HG02763 (cell line): ENCODE measurements around the gene YBEY.
"Not testable (repeated sequence)": the region's sequence is repeated elsewhere in the genome, so short reads cannot be mapped to it uniquely, and the experiment has no call there.

Source experiments
- ATAC-seq: cut with Tn5 transposase; IDR thresholded peaks from one replicate; pipeline ENCODE4 v1.9.1; 2021; ENCODE audit warnings: mild to moderate bottlenecking, moderate library complexity; ENCODE audit not compliant: unreplicated experiment

The YBEY gene

DNA sequence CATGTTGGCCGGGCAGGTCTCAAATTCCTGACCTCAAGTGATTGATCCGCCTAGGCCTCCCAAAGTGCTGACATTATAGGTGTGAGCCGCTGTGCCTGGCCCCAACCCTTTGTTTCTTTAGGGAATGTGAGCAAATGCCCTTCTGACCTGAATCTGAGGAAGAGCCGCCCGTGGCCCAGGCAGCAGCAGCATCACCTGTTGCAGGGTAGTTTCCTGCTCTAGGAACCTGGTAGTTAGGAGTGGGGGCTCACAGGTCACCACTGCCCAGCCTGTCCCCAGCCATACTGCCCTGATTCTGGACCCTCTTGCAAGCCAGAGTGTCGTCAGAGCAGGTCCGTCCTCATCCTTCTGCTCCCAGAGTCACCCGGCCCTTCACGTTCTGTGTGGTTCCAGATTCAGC lies 13.0 kb downstream of the YBEY start:
- ATAC-seq = no peak

DNA sequence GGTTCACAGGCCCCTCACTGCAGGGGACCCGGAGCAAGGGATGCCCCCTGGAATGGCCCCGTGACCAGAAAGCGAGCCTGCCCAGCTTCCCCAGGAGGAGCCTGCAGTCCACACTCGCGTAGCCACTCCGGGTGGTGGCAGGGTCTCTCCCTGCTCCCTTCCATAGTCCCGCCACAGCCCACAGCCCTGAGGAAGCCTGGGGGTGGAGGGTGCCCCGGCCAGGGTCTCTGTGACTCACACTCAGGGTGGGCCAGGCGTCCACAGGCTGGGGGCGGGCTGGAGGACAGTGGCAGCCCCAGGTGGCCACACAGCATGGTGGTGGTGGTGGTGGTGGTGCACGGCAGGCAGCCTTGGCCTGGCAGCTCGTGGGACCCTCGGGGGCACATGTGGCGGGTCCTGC lies 15.6 kb downstream of the YBEY start:
- ATAC-seq = no peak

DNA sequence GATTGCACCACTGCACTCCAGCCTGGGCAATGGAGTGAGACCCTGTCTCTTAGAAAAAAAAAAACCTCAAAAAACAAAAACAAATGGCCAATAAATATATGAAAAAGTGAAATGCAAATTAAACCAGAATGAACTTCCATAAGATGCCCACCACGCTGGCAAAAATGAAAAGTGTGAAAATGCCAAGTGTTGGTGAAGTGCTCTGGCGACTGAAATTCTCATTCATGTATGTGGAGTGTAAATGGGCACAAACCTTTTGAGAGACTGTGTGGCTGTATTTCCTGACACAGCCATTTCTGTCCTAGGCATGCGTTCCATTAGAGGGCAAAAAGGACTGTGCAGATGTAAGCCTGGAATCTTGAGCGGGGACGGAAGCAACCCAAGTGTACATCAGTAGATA lies 18.3 kb downstream of the YBEY start:
- ATAC-seq = no peak

DNA sequence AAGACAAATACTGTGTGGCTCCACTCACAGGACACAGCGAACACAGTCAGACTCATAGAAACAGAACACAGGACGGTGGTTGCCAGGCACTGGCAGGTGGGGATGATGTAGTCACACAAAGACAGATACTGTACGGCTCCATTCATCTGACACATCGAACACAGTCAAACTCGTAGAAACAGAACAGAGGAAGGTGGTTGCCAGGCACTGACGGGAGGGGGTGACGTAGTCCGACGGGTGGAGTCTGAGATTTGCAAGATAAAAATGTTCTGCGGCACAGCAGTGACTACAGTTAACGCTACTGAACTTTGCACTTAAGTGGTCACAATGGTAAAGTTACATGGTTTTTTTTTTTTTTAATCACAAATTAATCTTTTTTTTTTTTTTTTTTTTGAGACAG lies 18.8 kb downstream of the YBEY start:
- no peak for ATAC-seq

DNA sequence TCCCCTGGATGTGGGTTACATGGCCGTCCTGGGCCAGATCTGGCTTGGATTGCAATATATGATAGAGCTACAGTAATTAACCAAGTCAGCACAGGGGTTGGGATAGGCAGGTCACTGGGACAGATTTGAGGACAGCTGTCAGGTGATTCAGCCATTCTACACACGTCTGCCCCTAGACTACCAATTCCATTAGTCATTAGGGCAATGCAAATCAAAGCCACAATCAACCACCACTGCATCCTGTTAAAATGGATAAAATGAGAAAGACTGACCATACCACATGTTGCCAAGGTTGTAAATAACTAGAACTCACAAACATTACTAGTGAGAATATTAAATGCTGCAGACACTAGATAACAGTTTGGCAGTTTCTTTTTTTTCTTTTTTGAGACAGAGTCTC lies 21.5 kb downstream of the YBEY start:
- ATAC-seq = no peak

DNA sequence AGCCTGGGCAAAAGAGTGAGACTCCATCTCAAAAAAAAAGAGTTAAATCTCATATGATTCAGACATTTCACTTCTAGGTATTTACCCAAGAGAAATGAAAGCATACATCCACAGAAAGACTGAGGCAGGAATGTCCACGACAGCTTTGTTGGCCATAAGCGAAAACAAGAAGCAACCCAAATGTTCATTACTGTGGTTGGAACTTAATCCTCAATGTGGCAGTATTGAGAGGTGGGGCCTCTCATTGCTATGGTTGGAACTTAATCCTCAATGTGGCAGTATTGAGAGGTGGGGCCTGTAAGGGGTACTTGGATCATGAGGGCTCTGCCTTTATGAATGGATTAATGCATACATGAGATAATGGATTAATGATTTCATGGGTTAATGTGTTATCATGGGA lies 22.3 kb downstream of the YBEY start:
- ATAC-seq = no peak

DNA sequence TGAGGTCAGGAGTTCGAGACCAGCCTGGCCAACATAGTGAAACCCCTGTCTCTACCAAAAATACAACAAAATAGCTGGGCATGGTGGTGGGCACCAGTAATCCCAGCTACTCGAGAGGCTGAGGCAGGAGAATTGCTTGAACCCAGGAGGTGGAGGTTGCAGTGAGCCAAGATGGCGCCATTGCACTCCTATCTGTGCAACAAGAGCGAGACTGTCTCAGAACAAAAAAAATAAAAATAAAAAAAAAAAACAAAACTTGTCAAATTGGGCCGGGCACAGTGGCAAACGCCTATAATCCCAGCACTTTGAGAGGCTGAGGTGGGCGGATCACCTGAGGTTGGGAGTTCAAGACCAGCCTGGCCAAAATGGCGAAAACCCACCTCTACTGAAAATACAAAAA lies 24.1 kb downstream of the YBEY start:
- not testable (repeated sequence) for ATAC-seq

DNA sequence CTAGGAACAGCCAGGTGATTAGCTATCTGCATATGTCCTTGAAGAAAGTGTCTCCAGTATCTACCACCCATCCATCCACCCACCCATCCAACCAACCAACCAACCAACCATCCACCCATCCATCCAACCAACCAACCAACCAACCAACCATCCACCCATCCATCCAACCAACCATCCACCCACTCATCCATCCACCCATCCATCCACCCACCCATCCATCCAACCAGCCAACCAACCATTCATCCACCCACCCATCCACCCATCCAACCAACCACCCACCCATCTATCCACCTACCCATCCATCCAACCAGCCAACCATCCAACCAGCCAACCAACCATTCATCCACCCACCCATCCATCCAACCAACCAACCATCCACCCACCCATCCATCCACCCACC lies 25.4 kb downstream of the YBEY start:
- no peak for ATAC-seq

DNA sequence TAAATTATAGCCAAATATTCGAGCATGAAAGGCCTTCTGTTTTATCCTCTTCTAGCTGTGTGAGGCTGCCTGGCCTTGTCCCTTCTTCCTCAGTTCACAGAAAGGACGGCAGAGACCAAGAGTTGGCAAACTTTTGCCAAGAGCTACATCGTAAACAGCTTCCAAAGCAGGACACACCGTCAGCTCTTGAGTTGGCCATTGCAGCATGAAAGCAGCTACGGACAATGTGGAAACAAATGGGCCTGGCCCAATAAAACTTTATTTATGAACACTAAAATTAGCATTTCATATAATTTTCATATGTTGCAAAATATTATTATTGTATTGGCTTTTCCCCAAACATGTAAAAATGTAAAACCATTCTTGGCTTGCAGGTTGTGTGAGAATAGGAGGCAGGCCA lies 26.8 kb downstream of the YBEY start:
- ATAC-seq = no peak

DNA sequence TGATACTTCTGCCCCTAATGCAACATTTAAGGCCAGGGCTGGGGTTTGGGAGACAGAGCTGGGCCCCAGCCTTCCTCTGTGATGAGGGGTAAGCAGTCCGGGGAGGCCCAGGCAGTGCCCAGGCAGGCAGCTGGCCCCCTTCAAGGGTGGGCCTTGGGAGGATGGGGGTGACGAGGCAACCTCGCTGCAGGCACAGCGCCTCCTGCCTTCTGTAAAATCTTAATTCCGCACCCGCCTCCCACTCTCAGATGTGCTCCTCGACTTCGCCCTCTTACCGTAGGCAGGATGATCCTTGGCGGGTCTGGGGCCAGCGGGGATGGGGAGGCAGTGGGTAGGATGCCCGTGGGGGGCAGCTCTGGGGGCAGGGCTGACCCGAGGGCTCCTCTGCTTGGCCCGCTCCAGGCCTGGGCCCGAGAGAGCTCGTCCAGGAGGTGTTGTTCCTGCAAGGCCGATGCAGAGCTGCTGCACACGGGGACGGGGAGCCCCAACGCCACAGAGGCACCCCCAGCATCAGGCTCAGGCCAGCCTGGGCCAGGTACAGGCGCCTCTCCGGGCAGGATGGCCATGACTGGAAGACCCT lies 28.4 kb downstream of the YBEY start:
- no peak for ATAC-seq

DNA sequence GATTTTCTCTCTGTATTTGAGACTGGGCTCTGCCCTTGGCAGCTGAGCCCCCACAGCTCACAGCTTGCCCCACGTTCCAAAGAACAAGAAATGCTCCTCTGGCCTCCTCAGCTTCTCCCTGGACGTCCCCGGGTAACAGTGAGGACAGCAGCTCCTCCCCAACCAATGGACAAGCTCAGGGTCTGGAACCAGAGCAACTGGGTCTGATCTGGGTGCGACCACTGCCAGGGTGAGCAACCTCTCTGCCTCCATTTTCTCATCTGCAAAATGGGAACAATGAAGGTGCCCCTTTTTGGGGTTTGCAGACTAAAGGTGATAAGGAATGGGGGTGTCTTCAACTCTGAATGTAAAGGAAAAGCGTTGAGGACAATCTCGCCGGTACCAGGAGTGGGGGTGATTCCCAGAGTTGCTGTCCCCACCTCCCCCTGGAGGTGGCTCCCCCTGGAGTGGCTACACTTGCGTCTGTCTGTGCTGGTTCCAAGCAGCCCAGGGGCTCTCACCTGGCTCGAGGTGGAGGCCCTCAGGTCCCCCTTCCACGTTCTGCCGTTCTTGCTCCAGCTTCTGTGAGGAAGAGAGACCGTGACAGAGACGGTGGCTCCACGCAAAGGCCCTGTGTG lies 30.7 kb downstream of the YBEY start:
- ATAC-seq = no peak

DNA sequence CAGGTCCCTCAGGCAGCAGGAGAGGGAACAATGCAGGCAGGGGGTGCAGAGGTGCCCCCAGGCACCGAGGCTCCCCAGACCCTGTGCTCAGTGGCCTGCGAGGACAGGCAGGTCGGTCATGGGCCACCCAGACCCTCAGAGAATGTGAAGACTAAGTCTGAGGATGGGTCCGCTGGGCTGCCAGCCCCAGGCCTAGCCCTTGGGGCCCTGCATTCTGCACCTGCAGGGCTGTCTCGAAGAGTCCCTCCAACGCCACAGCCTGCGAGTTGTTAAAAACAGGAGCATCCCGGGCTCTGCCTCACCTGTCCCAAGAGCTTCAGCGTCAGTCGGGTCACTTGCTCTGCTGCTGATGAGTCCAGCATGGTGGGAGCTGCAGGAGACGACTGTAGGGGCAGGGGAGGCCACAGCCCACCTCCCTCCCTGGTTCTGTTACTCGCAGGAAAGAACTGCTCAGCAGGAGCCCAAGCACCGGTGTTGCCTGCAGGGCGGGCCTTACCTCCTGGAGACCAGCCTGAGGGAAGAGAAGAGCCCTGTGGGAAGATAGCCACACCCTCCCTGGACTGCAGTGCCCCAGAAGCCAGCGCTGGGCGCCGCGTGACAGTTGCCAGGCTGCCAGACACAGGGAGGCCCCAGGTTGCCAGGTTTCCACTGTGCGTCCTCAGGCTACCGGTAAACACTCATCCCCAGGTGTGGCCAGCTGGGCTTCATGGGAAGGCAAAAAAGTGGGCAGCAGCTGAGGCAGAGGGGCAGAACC lies 31.7 kb downstream of the YBEY start:
- ATAC-seq = no peak

DNA sequence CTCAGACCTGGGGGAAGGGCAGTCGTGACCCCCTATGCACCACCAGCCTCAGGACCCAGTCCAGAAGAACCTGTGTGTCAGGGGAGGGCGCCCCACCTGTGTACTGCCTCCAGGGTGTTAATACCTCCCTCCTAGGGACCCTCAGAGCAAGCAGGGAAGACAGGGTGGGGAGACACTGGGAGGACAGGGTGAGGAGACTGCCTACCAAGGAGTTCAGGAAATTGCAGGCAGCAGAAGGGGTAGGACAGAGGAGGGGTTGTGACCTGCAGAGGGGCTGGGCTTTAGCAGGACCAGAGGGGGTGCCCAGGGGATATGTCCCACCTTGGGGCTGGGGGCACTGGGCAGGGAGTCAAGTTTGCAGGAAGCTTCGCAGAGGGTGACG lies 32.3 kb downstream of the YBEY start:
- ATAC-seq = no peak

DNA sequence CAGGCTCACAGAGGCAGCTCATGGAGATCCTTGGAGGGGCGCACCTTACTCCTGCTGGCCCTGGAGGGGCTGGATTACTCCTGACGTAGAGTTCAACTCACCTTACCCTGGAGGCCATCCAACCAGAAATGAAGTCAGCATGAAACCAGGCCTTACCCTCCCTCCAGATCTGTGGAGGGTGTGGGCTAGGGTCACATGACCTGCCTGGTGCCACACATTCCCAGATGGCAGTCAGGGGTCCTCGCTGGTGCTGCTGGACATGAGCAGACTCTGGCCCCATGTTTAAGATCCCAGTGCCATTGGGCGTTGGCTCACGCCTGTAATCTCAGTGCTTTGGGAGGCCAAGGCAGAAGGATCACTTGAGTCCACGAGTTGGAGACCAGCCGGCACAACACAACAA lies 33.0 kb downstream of the YBEY start:
- no peak for ATAC-seq

DNA sequence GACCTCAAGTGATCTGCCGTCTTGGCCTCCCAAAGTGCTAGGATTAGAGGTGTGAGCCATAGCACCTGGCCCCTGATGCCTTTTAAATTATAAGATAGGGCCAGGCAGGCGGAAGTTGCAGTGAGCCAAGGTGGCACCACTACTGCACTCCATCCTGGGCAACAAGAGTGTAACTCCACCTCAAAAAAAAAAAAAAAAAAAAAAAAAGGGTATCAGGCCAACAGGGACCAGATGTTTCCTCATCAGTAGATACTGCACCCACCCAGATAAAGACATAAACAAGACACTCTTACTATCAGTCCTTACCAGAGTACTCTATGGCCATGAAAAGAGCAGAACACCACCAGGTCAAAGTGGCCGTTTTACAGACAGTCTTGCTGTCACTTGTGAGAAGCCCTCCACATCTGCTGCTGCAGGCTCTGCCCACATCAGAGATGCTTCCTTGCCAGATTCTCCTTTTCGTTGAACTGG lies 34.2 kb downstream of the YBEY start:
- no peak for ATAC-seq

DNA sequence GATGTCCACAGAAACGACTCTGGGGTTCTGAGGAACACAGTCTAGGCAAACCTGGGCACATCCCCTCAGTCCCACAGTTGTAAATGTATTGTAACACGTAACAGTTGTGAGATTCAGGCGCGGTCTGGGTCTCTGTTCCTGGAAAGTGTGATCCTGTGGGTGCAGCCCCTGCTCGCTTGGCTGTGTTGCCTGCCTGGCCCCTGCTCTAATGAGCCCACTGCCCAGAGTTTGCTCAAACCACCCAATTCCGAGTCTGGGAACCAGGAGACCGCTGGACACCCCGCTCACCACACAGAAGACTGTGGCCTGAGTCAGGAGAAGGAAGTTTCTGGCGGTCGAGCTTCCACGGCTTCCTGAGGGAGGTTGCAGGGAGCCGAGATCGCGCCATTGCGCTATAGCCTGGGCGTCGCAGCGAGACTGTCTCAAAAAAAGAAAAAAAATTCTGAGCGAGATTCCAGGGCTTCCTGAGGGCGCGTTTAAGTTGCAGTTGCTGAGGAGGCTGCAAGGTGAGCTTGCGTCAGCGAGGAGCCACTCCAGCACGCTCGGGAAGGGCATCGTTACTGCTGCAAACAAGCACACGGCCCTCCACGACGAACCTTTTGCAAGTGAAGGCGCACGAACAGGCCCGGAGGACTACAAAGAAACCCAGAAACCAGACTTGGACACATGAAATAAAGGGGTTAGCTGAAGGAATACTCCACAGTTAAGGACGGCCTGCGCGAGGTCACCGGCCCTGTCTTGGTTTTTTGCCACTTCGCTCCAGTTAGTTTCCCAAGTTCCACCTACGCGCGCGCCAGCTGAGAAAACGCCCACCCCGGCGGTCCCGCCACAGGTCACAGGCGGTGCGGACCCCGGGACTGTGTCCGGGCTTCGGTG lies 36.4 kb downstream of the YBEY start:
- ATAC-seq = no peak

DNA sequence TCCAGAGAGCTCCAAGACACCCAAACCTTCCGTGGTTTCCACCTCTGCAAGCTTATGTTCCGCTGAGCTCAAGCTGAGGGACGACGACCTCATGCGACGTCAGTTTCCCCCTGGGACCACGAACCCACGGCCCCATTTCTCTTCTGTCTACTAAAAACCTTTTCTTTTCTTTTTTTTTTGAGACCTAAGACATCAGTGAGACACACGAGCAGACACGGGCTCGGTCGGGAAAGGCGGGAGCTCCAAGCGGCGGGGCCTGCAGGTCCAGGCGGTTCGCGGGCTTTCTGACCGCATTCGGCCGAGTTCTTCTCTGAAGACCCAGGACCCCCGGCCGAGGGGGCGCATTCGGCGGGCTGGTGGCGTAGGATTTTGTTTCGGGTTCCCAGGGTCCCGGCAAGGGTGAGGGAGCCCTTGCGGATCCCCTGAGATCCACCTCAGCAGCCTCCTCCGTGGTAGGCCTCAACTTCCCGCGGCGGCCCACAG lies 37.1 kb downstream of the YBEY start:
- no peak for ATAC-seq

DNA sequence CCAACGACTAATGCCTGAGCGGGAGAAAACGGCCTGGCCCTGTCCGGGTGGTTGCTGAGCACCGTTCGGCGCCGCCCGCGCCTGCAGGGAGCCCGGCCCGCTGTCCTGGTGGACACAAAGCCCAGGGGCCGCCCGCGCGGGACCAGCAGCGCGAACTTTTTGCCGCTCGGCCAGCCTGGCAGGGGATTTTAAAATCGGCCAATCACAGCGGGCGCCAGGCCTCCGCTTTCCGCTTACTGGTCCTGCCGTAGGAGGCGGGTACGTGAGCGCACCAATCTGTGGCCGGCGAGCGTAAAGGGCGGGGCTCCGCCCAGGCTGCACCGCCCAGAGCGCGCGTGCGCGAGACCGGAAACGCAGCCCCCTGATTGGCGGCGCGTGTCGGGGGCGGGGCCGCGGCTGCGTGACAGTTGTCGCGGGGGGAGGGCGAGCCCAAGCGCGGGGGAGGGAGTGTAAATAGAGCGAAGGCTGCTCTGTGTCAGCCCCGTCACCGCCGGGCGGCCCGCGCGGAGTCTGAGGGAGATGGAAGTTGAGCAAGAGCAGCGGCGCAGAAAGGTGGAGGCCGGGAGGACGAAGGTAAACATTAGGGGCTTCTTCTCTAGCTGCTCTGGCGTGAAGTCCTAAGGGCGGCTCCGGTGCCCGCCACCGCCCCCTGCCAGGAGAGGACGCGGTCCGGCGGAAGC lies 37.7 kb downstream of the YBEY start, which contains the start of the genes C21orf58 and PCNT:
Gene C21orf58 (minus strand): TSS at position 161 of the 680 bp plus-strand sequence. CDS start 1,132 bp downstream, outside the sequence.
Gene PCNT (plus strand): TSS at position 447 of the 680 bp plus-strand sequence. CDS start 73 bp downstream, at position 520.
- peak; percentile 84 for ATAC-seq

DNA sequence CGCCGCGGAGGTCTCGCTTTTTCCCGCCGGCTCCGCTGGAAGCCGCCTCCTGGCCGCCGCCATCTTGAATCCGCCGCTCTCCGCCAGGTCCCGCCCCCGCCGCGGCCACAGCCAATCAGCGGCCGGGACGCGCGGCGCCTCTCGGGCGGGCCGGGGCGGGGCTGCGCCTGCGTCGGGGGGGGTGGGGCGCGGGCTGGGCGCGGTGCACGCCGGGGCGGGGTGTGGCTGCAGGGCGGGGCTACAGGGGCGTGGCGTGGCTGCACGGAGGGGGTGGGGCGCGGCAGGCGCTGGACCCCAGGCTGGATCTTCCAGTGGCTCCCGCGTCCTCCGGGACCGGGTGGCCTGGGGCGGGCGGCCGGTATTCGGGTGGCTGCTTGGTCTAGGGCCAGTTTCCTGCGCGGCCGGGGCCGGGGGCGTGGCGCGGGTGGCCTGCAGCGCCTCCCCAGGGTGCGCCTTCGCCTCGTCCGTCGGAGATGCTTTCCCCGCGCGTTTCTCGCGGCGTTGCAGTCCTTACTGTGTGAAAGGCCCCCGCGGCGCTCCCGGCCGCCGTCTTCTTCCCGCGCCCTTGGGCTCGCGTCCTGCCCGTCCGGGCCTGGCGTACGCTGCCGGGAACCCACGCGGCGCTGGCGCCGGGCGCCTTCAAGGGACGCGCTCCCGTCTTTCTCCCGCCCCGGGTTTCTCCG lies 38.4 kb downstream of the YBEY start:
- peak; percentile 56 for ATAC-seq
